Measurements from ENCODE around the gene P4HA2. TPM values are rescaled to one million over a fixed set of nuclear protein-coding genes. Genes with fewer than 3 reads are reported as not detected.

P4HA2 gene
- total and polyA plus RNA-seq, 2 experiments from 2014 or later: 5.9 to 8.0 TPM

DNA sequence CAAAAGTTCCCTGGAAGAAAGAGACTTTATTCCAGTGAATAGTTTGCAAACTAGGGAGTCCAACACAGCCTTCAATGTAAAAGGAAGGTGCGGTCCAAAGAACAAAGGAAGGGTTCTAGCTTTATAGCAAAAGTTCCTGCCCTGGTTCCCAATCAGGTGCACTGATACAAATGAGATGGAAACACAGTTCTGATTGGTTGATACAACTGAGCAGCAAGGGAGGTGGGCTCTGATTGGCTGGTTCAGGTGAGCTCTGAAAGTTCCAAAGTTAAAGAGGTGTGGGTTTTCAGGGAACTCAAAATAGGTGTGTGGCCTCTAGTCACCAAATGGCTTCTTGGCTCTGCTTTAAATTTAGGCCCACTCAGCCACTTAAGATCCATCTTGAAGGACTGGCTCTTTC is 43.1 kb downstream of the P4HA2 start (continued):
- TF ChIP-seq, protein P1, sequence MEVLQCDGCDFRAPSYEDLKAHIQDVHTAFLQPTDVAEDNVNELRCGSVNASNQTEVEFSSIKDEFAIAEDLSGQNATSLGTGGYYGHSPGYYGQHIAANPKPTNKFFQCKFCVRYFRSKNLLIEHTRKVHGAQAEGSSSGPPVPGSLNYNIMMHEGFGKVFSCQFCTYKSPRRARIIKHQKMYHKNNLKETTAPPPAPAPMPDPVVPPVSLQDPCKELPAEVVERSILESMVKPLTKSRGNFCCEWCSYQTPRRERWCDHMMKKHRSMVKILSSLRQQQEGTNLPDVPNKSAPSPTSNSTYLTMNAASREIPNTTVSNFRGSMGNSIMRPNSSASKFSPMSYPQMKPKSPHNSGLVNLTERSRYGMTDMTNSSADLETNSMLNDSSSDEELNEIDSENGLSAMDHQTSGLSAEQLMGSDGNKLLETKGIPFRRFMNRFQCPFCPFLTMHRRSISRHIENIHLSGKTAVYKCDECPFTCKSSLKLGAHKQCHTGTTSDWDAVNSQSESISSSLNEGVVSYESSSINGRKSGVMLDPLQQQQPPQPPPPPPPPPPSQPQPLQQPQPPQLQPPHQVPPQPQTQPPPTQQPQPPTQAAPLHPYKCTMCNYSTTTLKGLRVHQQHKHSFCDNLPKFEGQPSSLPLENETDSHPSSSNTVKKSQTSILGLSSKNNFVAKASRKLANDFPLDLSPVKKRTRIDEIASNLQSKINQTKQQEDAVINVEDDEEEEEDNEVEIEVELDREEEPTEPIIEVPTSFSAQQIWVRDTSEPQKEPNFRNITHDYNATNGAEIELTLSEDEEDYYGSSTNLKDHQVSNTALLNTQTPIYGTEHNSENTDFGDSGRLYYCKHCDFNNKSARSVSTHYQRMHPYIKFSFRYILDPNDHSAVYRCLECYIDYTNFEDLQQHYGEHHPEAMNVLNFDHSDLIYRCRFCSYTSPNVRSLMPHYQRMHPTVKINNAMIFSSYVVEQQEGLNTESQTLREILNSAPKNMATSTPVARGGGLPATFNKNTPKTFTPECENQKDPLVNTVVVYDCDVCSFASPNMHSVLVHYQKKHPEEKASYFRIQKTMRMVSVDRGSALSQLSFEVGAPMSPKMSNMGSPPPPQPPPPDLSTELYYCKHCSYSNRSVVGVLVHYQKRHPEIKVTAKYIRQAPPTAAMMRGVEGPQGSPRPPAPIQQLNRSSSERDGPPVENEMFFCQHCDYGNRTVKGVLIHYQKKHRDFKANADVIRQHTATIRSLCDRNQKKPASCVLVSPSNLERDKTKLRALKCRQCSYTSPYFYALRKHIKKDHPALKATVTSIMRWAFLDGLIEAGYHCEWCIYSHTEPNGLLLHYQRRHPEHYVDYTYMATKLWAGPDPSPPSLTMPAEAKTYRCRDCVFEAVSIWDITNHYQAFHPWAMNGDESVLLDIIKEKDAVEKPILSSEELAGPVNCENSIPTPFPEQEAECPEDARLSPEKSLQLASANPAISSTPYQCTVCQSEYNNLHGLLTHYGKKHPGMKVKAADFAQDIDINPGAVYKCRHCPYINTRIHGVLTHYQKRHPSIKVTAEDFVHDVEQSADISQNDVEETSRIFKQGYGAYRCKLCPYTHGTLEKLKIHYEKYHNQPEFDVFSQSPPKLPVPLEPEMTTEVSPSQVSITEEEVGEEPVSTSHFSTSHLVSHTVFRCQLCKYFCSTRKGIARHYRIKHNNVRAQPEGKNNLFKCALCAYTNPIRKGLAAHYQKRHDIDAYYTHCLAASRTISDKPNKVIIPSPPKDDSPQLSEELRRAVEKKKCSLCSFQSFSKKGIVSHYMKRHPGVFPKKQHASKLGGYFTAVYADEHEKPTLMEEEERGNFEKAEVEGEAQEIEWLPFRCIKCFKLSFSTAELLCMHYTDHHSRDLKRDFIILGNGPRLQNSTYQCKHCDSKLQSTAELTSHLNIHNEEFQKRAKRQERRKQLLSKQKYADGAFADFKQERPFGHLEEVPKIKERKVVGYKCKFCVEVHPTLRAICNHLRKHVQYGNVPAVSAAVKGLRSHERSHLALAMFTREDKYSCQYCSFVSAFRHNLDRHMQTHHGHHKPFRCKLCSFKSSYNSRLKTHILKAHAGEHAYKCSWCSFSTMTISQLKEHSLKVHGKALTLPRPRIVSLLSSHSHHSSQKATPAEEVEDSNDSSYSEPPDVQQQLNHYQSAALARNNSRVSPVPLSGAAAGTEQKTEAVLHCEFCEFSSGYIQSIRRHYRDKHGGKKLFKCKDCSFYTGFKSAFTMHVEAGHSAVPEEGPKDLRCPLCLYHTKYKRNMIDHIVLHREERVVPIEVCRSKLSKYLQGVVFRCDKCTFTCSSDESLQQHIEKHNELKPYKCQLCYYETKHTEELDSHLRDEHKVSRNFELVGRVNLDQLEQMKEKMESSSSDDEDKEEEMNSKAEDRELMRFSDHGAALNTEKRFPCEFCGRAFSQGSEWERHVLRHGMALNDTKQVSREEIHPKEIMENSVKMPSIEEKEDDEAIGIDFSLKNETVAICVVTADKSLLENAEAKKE (CRISPR knock-in tag; IDR thresholded peaks at IDR 0.05): no peak
- TF ChIP-seq STAT1 (IDR thresholded peaks at IDR 0.05; ENCODE audit: unreplicated experiment) (no peak), POLR2AphosphoS5 (IDR thresholded peaks at IDR 0.05; ENCODE audit: low read depth) (no peak), JUNB (IDR thresholded peaks at IDR 0.05; ENCODE audit: unreplicated experiment) (no peak)
- TF ChIP-seq, protein P2, sequence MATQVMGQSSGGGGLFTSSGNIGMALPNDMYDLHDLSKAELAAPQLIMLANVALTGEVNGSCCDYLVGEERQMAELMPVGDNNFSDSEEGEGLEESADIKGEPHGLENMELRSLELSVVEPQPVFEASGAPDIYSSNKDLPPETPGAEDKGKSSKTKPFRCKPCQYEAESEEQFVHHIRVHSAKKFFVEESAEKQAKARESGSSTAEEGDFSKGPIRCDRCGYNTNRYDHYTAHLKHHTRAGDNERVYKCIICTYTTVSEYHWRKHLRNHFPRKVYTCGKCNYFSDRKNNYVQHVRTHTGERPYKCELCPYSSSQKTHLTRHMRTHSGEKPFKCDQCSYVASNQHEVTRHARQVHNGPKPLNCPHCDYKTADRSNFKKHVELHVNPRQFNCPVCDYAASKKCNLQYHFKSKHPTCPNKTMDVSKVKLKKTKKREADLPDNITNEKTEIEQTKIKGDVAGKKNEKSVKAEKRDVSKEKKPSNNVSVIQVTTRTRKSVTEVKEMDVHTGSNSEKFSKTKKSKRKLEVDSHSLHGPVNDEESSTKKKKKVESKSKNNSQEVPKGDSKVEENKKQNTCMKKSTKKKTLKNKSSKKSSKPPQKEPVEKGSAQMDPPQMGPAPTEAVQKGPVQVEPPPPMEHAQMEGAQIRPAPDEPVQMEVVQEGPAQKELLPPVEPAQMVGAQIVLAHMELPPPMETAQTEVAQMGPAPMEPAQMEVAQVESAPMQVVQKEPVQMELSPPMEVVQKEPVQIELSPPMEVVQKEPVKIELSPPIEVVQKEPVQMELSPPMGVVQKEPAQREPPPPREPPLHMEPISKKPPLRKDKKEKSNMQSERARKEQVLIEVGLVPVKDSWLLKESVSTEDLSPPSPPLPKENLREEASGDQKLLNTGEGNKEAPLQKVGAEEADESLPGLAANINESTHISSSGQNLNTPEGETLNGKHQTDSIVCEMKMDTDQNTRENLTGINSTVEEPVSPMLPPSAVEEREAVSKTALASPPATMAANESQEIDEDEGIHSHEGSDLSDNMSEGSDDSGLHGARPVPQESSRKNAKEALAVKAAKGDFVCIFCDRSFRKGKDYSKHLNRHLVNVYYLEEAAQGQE (IDR thresholded peaks at IDR 0.05; ENCODE audit: unreplicated experiment): no peak

DNA sequence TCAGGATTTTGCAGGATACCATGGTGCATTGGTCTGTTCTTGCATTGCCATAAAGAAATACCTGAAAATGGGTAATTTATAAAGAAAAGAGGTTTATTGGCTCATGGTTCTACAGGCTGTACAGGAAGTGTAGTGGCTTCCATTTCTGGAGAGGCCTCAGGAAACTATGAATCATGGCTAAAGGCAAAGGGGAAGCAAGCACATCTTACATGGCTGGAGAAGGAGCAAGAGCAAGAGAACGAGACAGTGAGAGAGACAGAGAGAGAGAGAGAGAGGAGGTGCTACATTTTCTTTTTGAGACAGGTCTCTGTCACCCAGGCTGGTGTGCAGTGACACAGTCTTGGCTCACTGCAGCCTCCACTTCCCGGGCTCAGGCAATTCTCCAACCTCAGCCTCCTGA is 43.9 kb downstream of the P4HA2 start:
- Histone ChIP-seq H3K4me1 (ENCODE audit: insufficient read depth) (peaks cover 3% of the 10 kb centered on the region; the same call in 1 of the 2 replicates), H3K9me2 (ENCODE audit: insufficient read depth) (peaks cover 7% of the 10 kb centered on the region; the same call in 1 of the 2 replicates), H4K20me1 (replicated peaks; ENCODE audit: insufficient read depth) (no peaks in the 10 kb centered on the region), H3K27me3 (ENCODE audit: insufficient read depth) (no peaks in the 10 kb centered on the region), H3K36me3 (ENCODE audit: insufficient read depth) (no peaks in the 10 kb centered on the region), H3K79me2 (replicated peaks; ENCODE audit: insufficient read depth) (no peaks in the 10 kb centered on the region), H3K27ac (ENCODE audit: low read depth) (no peak overlapping the region), H3K4me3 (no peak overlapping the region), H3F3A (replicated peaks; ENCODE audit: low read depth) (no peaks in the 10 kb centered on the region), H3K4me2 (no peak overlapping the region), H2AFZ (no peak overlapping the region)
- DNase-seq (ENCODE audit: low spot score) (no peak), ATAC-seq (no peak)
- H3K27ac Mint-ChIP-seq: no peak overlapping the region
- no peaks in the 10 kb centered on the region for H3K36me3 Mint-ChIP-seq (ENCODE audit: low read depth)
- H3K27me3 Mint-ChIP-seq (ENCODE audit: insufficient read depth, low read depth, poor library complexity): peaks cover 2% of the 10 kb centered on the region
- peaks cover 15% of the 10 kb centered on the region; the same call in 2 of the 3 replicates for H3K4me1 Mint-ChIP-seq
- no peaks in the 10 kb centered on the region for H3K9me3 Mint-ChIP-seq
- H3K4me3 Mint-ChIP-seq: no peak overlapping the region
- TF ChIP-seq ZNF331 (CRISPR knock-in tag; IDR thresholded peaks at IDR 0.05; ENCODE audit: low read depth) (no peak), JUNB (IDR thresholded peaks at IDR 0.05; ENCODE audit: unreplicated experiment) (no peak), STAT1 (IDR thresholded peaks at IDR 0.05; ENCODE audit: unreplicated experiment) (no peak), EZH2phosphoT487 (IDR thresholded peaks at IDR 0.05; ENCODE audit: unreplicated experiment) (no peak), EZH2 (IDR thresholded peaks at IDR 0.05; ENCODE audit: low read depth, unreplicated experiment) (no peak), NANOG (IDR thresholded peaks at IDR 0.05; ENCODE audit: borderline replicate concordance) (no peak)
- TF ChIP-seq, protein P3, sequence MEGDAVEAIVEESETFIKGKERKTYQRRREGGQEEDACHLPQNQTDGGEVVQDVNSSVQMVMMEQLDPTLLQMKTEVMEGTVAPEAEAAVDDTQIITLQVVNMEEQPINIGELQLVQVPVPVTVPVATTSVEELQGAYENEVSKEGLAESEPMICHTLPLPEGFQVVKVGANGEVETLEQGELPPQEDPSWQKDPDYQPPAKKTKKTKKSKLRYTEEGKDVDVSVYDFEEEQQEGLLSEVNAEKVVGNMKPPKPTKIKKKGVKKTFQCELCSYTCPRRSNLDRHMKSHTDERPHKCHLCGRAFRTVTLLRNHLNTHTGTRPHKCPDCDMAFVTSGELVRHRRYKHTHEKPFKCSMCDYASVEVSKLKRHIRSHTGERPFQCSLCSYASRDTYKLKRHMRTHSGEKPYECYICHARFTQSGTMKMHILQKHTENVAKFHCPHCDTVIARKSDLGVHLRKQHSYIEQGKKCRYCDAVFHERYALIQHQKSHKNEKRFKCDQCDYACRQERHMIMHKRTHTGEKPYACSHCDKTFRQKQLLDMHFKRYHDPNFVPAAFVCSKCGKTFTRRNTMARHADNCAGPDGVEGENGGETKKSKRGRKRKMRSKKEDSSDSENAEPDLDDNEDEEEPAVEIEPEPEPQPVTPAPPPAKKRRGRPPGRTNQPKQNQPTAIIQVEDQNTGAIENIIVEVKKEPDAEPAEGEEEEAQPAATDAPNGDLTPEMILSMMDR (conservative IDR thresholded peaks at IDR 0.05; ENCODE audit: low read depth in 2 of 2): no peak
- TF ChIP-seq, protein P2 (IDR thresholded peaks at IDR 0.05; ENCODE audit: unreplicated experiment): no peak

Measured in GM23338 (cell line).